Epithelial cell of proximal tubule (primary cell): ENCODE measurements around the gene PHRF1. TPM values are rescaled to one million over a fixed set of nuclear protein-coding genes. Genes with fewer than 3 reads are reported as not detected.

Experiments
- DNase-seq: peaks from one replicate; pipeline ENCODE4 v3.0.0-alpha.2; 2011; ENCODE audit warnings: low read depth
- H3K4me3 ChIP-seq: 2 replicates; pipeline ENCODE4 v1.5.1; 2011; ENCODE audit warnings: low read depth, mild to moderate bottlenecking, low read length
- CTCF ChIP-seq: conservative IDR thresholded peaks from 2 replicates; pipeline ENCODE4 v1.5.1; 2012; ENCODE audit warnings: low read depth, mild to moderate bottlenecking, low read length
- total RNA-seq: library from RNA; depleted of rRNA; stranded (reverse); fragments of >200 nt; gene quantifications from 2 replicates; pipeline ENCODE4 v1.2.3, GENCODE V29; 2015

The PHRF1 gene
- total RNA-seq, 1 donor from 2014 or later, result 24.2 TPM

GRCh38 chr11:550746-551085 is 25.6 kb upstream of the PHRF1 start:
- TF ChIP-seq CTCF, result no peak
- no peak overlapping the region for H3K4me3 ChIP-seq
- no peak for DNase-seq

- no peak for TF ChIP-seq CTCF
- no peak for DNase-seq
- no peak overlapping the region for H3K4me3 ChIP-seq
Observed at GRCh38 chr11:551131-551530, 25.1 kb upstream of the PHRF1 start.

GRCh38 chr11:551596-551995 is 24.7 kb upstream of the PHRF1 start:
- no peak overlapping the region for H3K4me3 ChIP-seq
- no peak for DNase-seq
- no peak for TF ChIP-seq CTCF

- no peak for DNase-seq
- TF ChIP-seq CTCF, result no peak
- H3K4me3 ChIP-seq, result no peak overlapping the region
Observed at GRCh38 chr11:553083-553987, 22.9 kb upstream of the PHRF1 start.

- no peak overlapping the region for H3K4me3 ChIP-seq
- no peak for DNase-seq
- no peak for TF ChIP-seq CTCF
Observed at GRCh38 chr11:553988-554340, 22.3 kb upstream of the PHRF1 start.

- H3K4me3 ChIP-seq, result peak overlapping the region; percentile 68
- no peak for DNase-seq
Observed at GRCh38 chr11:554428-555226, 21.6 kb upstream of the PHRF1 start.

More at GRCh38 chr11:554428-555226, 21.6 kb upstream of the PHRF1 start:
- TF ChIP-seq CTCF, result peak; percentile 54
